GM19397 (cell line): ENCODE measurements around the gene MRPL49.
"Not testable (repeated sequence)": the region's sequence is repeated elsewhere in the genome, so short reads cannot be mapped to it uniquely, and the experiment has no call there.

Experiments
- ATAC-seq: cut with Tn5 transposase; IDR thresholded peaks from one replicate; pipeline ENCODE4 v1.9.1; 2021; ENCODE audit warnings: mild to moderate bottlenecking, moderate library complexity; ENCODE audit not compliant: unreplicated experiment

The MRPL49 gene

GRCh38 chr11:65132238-65132987, 10.3 kb downstream of the MRPL49 start:
- peak; percentile 31 for ATAC-seq

GRCh38 chr11:65132988-65133700, 11.0 kb downstream of the MRPL49 start:
- no peak for ATAC-seq

GRCh38 chr11:65133724-65134123, 11.6 kb downstream of the MRPL49 start:
- ATAC-seq = no peak

- ATAC-seq = peak; percentile 53
These were observed 12.3 kb downstream of the MRPL49 start, which contains the start of gene SYVN1 for GRCh38 chr11:65134240-65134951. SYVN1 (minus strand) TSS chr11:65134519; CDS start chr11:65133601, 918 bp downstream.

GRCh38 chr11:65134952-65135632, 13.0 kb downstream of the MRPL49 start:
- ATAC-seq = peak; percentile 52

- no peak for ATAC-seq
These were observed 13.6 kb downstream of the MRPL49 start for GRCh38 chr11:65135633-65136145.

- ATAC-seq = no peak
These were observed 14.5 kb downstream of the MRPL49 start for GRCh38 chr11:65136515-65137096.

- no peak for ATAC-seq
These were observed 19.9 kb downstream of the MRPL49 start for GRCh38 chr11:65141896-65142494.

GRCh38 chr11:65147352-65148075, 25.4 kb downstream of the MRPL49 start:
- no peak for ATAC-seq

GRCh38 chr11:65148657-65149056, 26.5 kb downstream of the MRPL49 start:
- no peak for ATAC-seq

- ATAC-seq = not testable (repeated sequence)
These were observed 28.0 kb downstream of the MRPL49 start for GRCh38 chr11:65150131-65150508.

- ATAC-seq = no peak
These were observed 28.6 kb downstream of the MRPL49 start for GRCh38 chr11:65150509-65151299.

GRCh38 chr11:65151331-65151899, 29.3 kb downstream of the MRPL49 start:
- no peak for ATAC-seq

GRCh38 chr11:65152122-65152521, 30.0 kb downstream of the MRPL49 start:
- ATAC-seq = no peak

- no peak for ATAC-seq
These were observed 34.1 kb downstream of the MRPL49 start for GRCh38 chr11:65156256-65156655.

- ATAC-seq = no peak
These were observed 34.8 kb downstream of the MRPL49 start for GRCh38 chr11:65156926-65157325.

GRCh38 chr11:65157336-65157735, 35.2 kb downstream of the MRPL49 start:
- ATAC-seq = no peak

- no peak for ATAC-seq
These were observed 36.9 kb downstream of the MRPL49 start for GRCh38 chr11:65159012-65159411.
